K562 (cell line): ENCODE results near the gene NPNT. TPM values are rescaled to one million over a fixed set of nuclear protein-coding genes. Genes with fewer than 3 reads are reported as not detected.

Source experiments
- ATAC-seq: fragments of 200-7000 bp; cut with Tn5 transposase; 3 replicates; pipeline ENCODE4 v1.9.1; 2020; ENCODE audit warnings: moderate library complexity
- BruUV-seq: library from RNA; stranded (reverse); fragments of 400-500 nt; replicated peaks from 2 replicates; lab custom pipeline; 2021; lab: Mats Ljungman, UMichigan
- CTCF ChIA-PET: fragments of 300-600 bp; formaldehyde crosslinking; extraction: SDS; loops from one replicate; lab custom pipeline; 2021; ENCODE audit warnings: low intra/inter-chr PET ratio; lab: Yijun Ruan, JAX
- POLR2A ChIA-PET: fragments of 300-600, 350-650 bp; sonication (Branson Sonifier 250); formaldehyde crosslinking; extraction: SDS; loops from one replicate; lab custom pipeline; 2021; ENCODE audit warnings: antibody characterized with exemption, inconsistent platforms; lab: Yijun Ruan, JAX
- DNase-seq, 4 experiments: peaks; one replicate each; pipeline versions ENCODE4 v3.0.0 to v3.0.0-alpha.2; 2011 to 2018; ENCODE audit warnings: low spot score in 3 of 4, mixed read lengths in 3 of 4; ENCODE audit errors: extremely low read depth in 1 of 4
- FAIRE-seq: peaks from 2 replicates; lab custom pipeline; 2011; peaks lifted over from hg19 to GRCh38; lab: Jason Lieb, UNC
- H2AFZ ChIP-seq: 2 replicates; pipeline ENCODE4 v1.6.0; 2011; ENCODE audit warnings: low read depth, low read length, control low read depth, inconsistent platforms
- H3K27ac ChIP-seq: fragments of 200-600 bp; 3 replicates; pipeline ENCODE4 v1.8.0; 2011; ENCODE audit warnings: low read depth, mild to moderate bottlenecking, control low read depth, inconsistent platforms, low read length, moderate library complexity, mixed read lengths; ENCODE audit errors: extremely low read depth
- H3K27me3 ChIP-seq, 2 experiments: fragments of 300-600 bp in 1 of 2; 2 replicates in 1 of 2; 3 replicates in 1 of 2; pipeline versions ENCODE4 v1.6.0 to v1.8.0; 2011; ENCODE audit warnings: inconsistent platforms in 2 of 2, low read length in 2 of 2, mild to moderate bottlenecking in 1 of 2, mixed read lengths in 1 of 2, moderate library complexity in 1 of 2; ENCODE audit not compliant: control insufficient read depth in 2 of 2, insufficient read depth in 2 of 2
- H3K36me3 ChIP-seq: fragments of 300-600 bp; 3 replicates; pipeline ENCODE4 v1.8.0; 2011; ENCODE audit warnings: mild to moderate bottlenecking, low read length, inconsistent platforms; ENCODE audit not compliant: control insufficient read depth, insufficient read depth
- H3K4me1 ChIP-seq, 2 experiments: fragments of 200-600 bp in 1 of 2; replicated peaks in 1 of 2; 2 replicates in 1 of 2; 3 replicates in 1 of 2; pipeline versions ENCODE4 v1.5.1 to v1.8.0; 2011; ENCODE audit warnings: inconsistent platforms in 2 of 2, low read length in 2 of 2, mild to moderate bottlenecking in 1 of 2, mixed read lengths in 1 of 2, moderate library complexity in 1 of 2; ENCODE audit not compliant: control insufficient read depth in 2 of 2, insufficient read depth in 2 of 2
- H3K4me2 ChIP-seq: 2 replicates; pipeline ENCODE4 v1.6.1; 2011; ENCODE audit warnings: low read length, control low read depth, inconsistent platforms, mixed read lengths; ENCODE audit not compliant: insufficient read depth
- H3K4me3 ChIP-seq: fragments of 200-600 bp; sonication (generic), shearing (Covaris generic); 2 replicates; pipeline ENCODE4 v1.5.1; 2016; ENCODE audit warnings: control low read depth, inconsistent platforms
- H3K79me2 ChIP-seq: fragments of 200-600 bp; 3 replicates; pipeline ENCODE4 v1.8.0; 2011; ENCODE audit warnings: low read length, inconsistent platforms; ENCODE audit not compliant: control insufficient read depth, insufficient read depth
- H3K9ac ChIP-seq, 2 experiments: 2 replicates each; pipeline versions ENCODE4 v1.6.0 to v1.6.1; 2011; ENCODE audit warnings: low read depth in 2 of 2, low read length in 2 of 2, control low read depth in 1 of 2, inconsistent platforms in 1 of 2, mild to moderate bottlenecking in 1 of 2, mixed read lengths in 1 of 2; ENCODE audit not compliant: insufficient read depth in 1 of 2
- H3K9me1 ChIP-seq: one replicate; pipeline ENCODE4 v1.6.0; 2011; ENCODE audit warnings: inconsistent platforms, mild to moderate bottlenecking, low read length, moderate library complexity; ENCODE audit not compliant: control insufficient read depth, insufficient read depth
- H3K9me3 ChIP-seq: replicated peaks from 2 replicates; pipeline ENCODE4 v1.5.1; 2011; ENCODE audit warnings: low read depth, low read length, inconsistent platforms; ENCODE audit not compliant: control insufficient read depth, insufficient read depth
- H4K20me1 ChIP-seq: replicated peaks from 2 replicates; pipeline ENCODE4 v1.6.1; 2011; ENCODE audit warnings: low read length, inconsistent platforms, mixed read lengths; ENCODE audit not compliant: control insufficient read depth, insufficient read depth
- BRD4 ChIP-seq: fragments of 200-600 bp; sonication (generic); IDR thresholded peaks from 2 replicates; pipeline ENCODE4 v1.6.1; 2017; ENCODE audit warnings: inconsistent platforms
- CBX2 ChIP-seq: fragments of 200-600 bp; sonication (generic); IDR thresholded peaks from one replicate; pipeline ENCODE4 v1.6.1; 2012; ENCODE audit warnings: mild to moderate bottlenecking, low read length, inconsistent platforms; ENCODE audit not compliant: insufficient read depth, poor library complexity, severe bottlenecking
- DACH1 ChIP-seq: fragments of 450-650 bp; IDR thresholded peaks from 2 replicates; pipeline ENCODE4 v1.6.1; 2018; ENCODE audit not compliant: partially characterized antibody
- FOS ChIP-seq: IDR thresholded peaks from 3 replicates; pipeline ENCODE4 v1.6.1; 2011; ENCODE audit not compliant: insufficient read length; ENCODE audit errors: extremely low read depth
- KHSRP ChIP-seq: fragments of 450-650 bp; IDR thresholded peaks from 2 replicates; pipeline ENCODE4 v1.6.1; 2017
- NFE2 ChIP-seq: IDR thresholded peaks from 2 replicates; pipeline ENCODE4 v1.6.1; 2014; ENCODE audit warnings: antibody characterized with exemption, low read depth
- SETDB1 ChIP-seq: IDR thresholded peaks from one replicate; pipeline ENCODE4 v1.6.1; 2012; ENCODE audit warnings: low read length, control low read depth, inconsistent platforms
- SMAD3 ChIP-seq: fragments of 450-650 bp; formaldehyde crosslinking; conservative IDR thresholded peaks from 2 replicates; pipeline ENCODE4 v1.4.0; 2020; ENCODE audit warnings: mild to moderate bottlenecking
- SOX6 ChIP-seq: fragments of 450-650 bp; IDR thresholded peaks from 2 replicates; pipeline ENCODE4 v1.6.1; 2014; ENCODE audit warnings: mild to moderate bottlenecking
- ZBTB49 ChIP-seq: sonication (generic); formaldehyde crosslinking; IDR thresholded peaks from 2 replicates; pipeline ENCODE4 v1.8.0; 2022; ENCODE audit warnings: missing genetic modification reagents, mild to moderate bottlenecking, borderline replicate concordance
- WGBS: fragments of 100-300 bp; shearing (Covaris generic); methylation state at CpG from one replicate; pipeline ENCODE4 v1.1.6; 2016; ENCODE audit warnings: low coverage, mixed read lengths; ENCODE audit not compliant: insufficient coverage; ENCODE audit errors: missing lambda C conversion rate; 5-methylcytosine and 5-hydroxymethylcytosine counted together
- in situ Hi-C: fragments of 300-500 bp; cut with MboI; formaldehyde crosslinking; loops from 4 replicates; pipeline ENCODE4 v1.15.0; 2018; ENCODE audit warnings: inconsistent platforms, mixed read lengths
- intact Hi-C: fragments of 100-400 bp; cut with micrococcal nuclease; formaldehyde crosslinking; loops from 2 replicates; pipeline ENCODE4 v1.14.2; 2022
- polyA plus RNA-seq, 8 experiments: library from polyadenylated mRNA; depleted of rRNA in 4 of 8; stranded (reverse) in 5 of 8; unstranded in 3 of 8; fragments of >200 nt; fragmentation: Nextera tagmentation in 2 of 8; fragmentation: Illumina TruSeq in 1 of 8; extraction: Ambion mirVana in 2 of 8; extraction: Trizol in 1 of 8; gene quantifications; 2 replicates each; pipeline versions ENCODE4 v1.2.1 to v1.2.3, GENCODE V29; 2011 to 2014; ENCODE audit warnings: inconsistent platforms in 1 of 8, missing spikeins in 1 of 8
- total RNA-seq, 7 experiments: library from RNA; depleted of rRNA in 6 of 7; stranded (reverse); fragments of >200 nt in 6 of 7; fragmentation: Illumina TruSeq in 2 of 7; extraction: Trizol in 2 of 7; gene quantifications; 2 replicates each; pipeline versions ENCODE4 v1.2.1 to v1.2.3, GENCODE V29; 2011 to 2021; ENCODE audit warnings: low replicate concordance in 1 of 7

NPNT gene
- total and polyA plus RNA-seq, 9 of the 15 experiments (the other 6 are each of a cell fraction or from before 2014, with no cell fraction given), result 0.22 TPM; not detected in 8

DNA sequence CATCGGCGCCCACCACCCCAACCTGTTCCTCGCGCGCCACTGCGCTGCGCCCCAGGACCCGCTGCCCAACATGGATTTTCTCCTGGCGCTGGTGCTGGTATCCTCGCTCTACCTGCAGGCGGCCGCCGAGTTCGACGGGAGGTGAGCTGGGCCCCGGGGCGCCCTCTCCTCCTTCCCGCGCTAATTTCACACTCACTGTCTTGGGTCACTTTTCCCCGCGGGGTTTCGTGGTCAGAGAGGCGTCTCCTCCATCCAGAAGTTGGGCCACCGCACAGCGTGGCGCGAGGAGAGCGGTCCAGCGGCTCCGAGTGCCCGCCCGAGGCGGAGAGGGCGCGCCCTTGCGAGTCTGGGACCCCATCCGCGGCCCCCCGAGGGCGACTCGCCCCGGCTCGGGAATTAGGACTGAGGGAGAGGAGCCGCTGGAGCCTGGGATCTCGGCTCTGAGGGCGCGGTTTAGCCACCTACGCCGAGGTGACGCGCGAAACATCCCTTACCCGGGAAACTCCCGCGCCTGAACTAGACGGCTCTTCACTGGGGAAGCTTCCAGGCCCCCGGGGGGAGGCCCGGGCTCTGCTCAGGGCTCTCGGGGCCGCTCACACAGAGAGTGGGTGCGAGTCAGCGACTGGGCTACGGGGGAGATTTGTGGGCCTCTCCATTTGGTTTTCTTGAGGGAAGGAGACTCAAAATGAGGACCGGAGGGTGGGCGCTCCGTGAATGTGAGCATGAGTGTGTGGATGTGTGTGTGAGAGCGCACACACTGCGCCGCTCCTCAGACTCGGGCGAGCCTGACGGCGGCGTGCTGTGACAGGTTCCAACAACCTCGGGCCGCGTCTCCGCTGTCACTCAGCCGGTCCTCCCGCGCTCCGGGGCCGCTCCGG lies 551 bp downstream of the NPNT start:
- FAIRE-seq (no peak), DNase-seq (no peak), ATAC-seq (peak; percentile 49; the same call in 2 of the 3 replicates)
- 15% methylated on average over 56 of the region's 84 CpGs for WGBS
- in situ Hi-C loops, result no loop called here
- Histone ChIP-seq H3K27ac (no peak overlapping the region), H3K4me1 (peaks cover 0 to 12% of the 10 kb centered on the region in 2 experiments; a peak in 1 of 5 replicates), H3K27me3 (peaks cover 0 to 30% of the 10 kb centered on the region in 2 experiments; a peak in 3 of 5 replicates), H3K4me3 (no peak overlapping the region), H3K79me2 (no peaks in the 10 kb centered on the region), H2AFZ (no peak overlapping the region), H3K9me1 (no peaks in the 10 kb centered on the region), H3K36me3 (no peaks in the 10 kb centered on the region), H3K9ac (no peak overlapping the region), H3K9me3 (no peaks in the 10 kb centered on the region), H4K20me1 (no peaks in the 10 kb centered on the region; the same call in 1 of the 2 replicates), H3K4me2 (no peak overlapping the region)
- intact Hi-C loops, result no loop called here
- no peak for TF ChIP-seq CBX2
- TF ChIP-seq ZBTB49, result no peak
- no peak for TF ChIP-seq FOS
- no peak for TF ChIP-seq BRD4
- TF ChIP-seq SMAD3 (CRISPR knock-in tag), result no peak
- no peak for TF ChIP-seq DACH1
- TF ChIP-seq KHSRP, result no peak
- no peak for TF ChIP-seq NFE2
- no peak for TF ChIP-seq SETDB1
- no peak for TF ChIP-seq SOX6
- ChIA-PET POLR2A (no interaction called here), CTCF (no interaction called here)
- no TSS peak for BruUV-seq
